HCT116 (cell line): ENCODE results near the gene SF1. TPM values are rescaled to one million over a fixed set of nuclear protein-coding genes. Genes with fewer than 3 reads are reported as not detected.
"Not testable (repeated sequence)": the region's sequence is repeated elsewhere in the genome, so short reads cannot be mapped to it uniquely, and the experiment has no call there.

Experiments used
- ATAC-seq: fragments of 200-7000 bp; cut with Tn5 transposase; 2 replicates; pipeline ENCODE4 v1.9.1; 2020; ENCODE audit warnings: mild to moderate bottlenecking, moderate library complexity
- BruUV-seq: library from RNA; stranded (reverse); fragments of 400-500 nt; replicated peaks from 2 replicates; lab custom pipeline; 2021; lab: Mats Ljungman, UMichigan
- CTCF ChIA-PET: fragments of 300-600 bp; sonication (Branson Sonifier 250); formaldehyde crosslinking; loops from one replicate; lab custom pipeline; 2021; ENCODE audit warnings: antibody characterized with exemption; lab: Charles Lee
- POLR2A ChIA-PET: fragments of 300-600, 350-600 bp; sonication (Branson Sonifier 250); formaldehyde crosslinking; loops from one replicate; lab custom pipeline; 2021; ENCODE audit warnings: antibody characterized with exemption; lab: Charles Lee
- RAD21 ChIA-PET, 2 experiments: fragments of 300-600 bp; sonication (Branson Sonifier 250); formaldehyde crosslinking; loops; one replicate each; lab custom pipeline; 2023; ENCODE audit warnings: low total read pairs in 2 of 2; ENCODE audit not compliant: uncharacterized antibody in 2 of 2, unreplicated experiment in 2 of 2, low non-redundant PET in 1 of 2; lab: Charles Lee
- DNase-seq: peaks from one replicate; pipeline ENCODE4 v3.0.0-alpha.2; 2010; ENCODE audit warnings: low read depth, low spot score
- H2AFZ ChIP-seq: fragments of 200-600 bp; shearing (Covaris generic), sonication (generic); 2 replicates; pipeline ENCODE4 v1.6.1; 2017; ENCODE audit warnings: low read depth, mixed run types, mixed read lengths, antibody characterized with exemption, low read length; ENCODE audit not compliant: poor library complexity, severe bottlenecking
- H3K27ac ChIP-seq: 2 replicates; pipeline ENCODE4 v1.5.1; 2012; ENCODE audit warnings: low read depth, low read length
- H3K27me3 ChIP-seq: fragments of 200-600 bp; sonication (generic); 2 replicates; pipeline ENCODE4 v1.6.1; 2016; ENCODE audit warnings: mixed run types, low read length, mixed read lengths; ENCODE audit not compliant: insufficient read depth
- H3K36me3 ChIP-seq, 2 experiments: fragments of 200-500 bp in 1 of 2; fragments of 200-600 bp in 1 of 2; sonication (Bioruptor generic) in 1 of 2; sonication (generic) in 1 of 2; 2 replicates each; pipeline versions ENCODE4 v1.5.1 to v1.6.1; 2014 to 2016; ENCODE audit warnings: low read length in 2 of 2, inconsistent platforms in 1 of 2, mixed read lengths in 1 of 2, mixed run types in 1 of 2; ENCODE audit not compliant: insufficient read depth in 2 of 2, control insufficient read depth in 1 of 2
- H3K4me1 ChIP-seq, 2 experiments: fragments of 200-600 bp in 1 of 2; sonication (generic) in 1 of 2; 2 replicates each; pipeline versions ENCODE4 v1.5.1 to v1.6.1; 2012 to 2017; ENCODE audit warnings: low read length in 2 of 2, inconsistent platforms in 1 of 2, mild to moderate bottlenecking in 1 of 2, mixed read lengths in 1 of 2, mixed run types in 1 of 2, moderate library complexity in 1 of 2; ENCODE audit not compliant: insufficient read depth in 2 of 2, control insufficient read depth in 1 of 2
- H3K4me2 ChIP-seq: fragments of 200-600 bp; sonication (generic); 2 replicates; pipeline ENCODE4 v1.6.1; 2017; ENCODE audit warnings: mixed run types, low read length, mixed read lengths
- H3K4me3 ChIP-seq, 2 experiments: fragments of 200-600 bp in 1 of 2; sonication (generic) in 1 of 2; replicated peaks in 1 of 2; 2 replicates each; pipeline ENCODE4 v1.5.1; 2011 to 2016; ENCODE audit warnings: low read length in 2 of 2, control low read depth in 1 of 2, low read depth in 1 of 2, mild to moderate bottlenecking in 1 of 2, mixed read lengths in 1 of 2, mixed run types in 1 of 2
- H3K79me2 ChIP-seq: fragments of 200-600 bp; sonication (generic); 2 replicates; pipeline ENCODE4 v1.6.1; 2017; ENCODE audit warnings: mild to moderate bottlenecking, mixed run types, low read length, moderate library complexity, mixed read lengths; ENCODE audit not compliant: insufficient read depth
- H3K9ac ChIP-seq: fragments of 200-600 bp; sonication (generic); 2 replicates; pipeline ENCODE4 v1.6.1; 2016; ENCODE audit warnings: low read length, mixed read lengths
- H3K9me2 ChIP-seq: fragments of 200-600 bp; sonication (generic), shearing (Covaris generic); 2 replicates; pipeline ENCODE4 v1.6.1; 2017; ENCODE audit warnings: mixed run types, mild to moderate bottlenecking, moderate library complexity; ENCODE audit not compliant: insufficient read depth
- H3K9me3 ChIP-seq, 2 experiments: fragments of 200-500 bp in 1 of 2; fragments of 200-600 bp in 1 of 2; sonication (Bioruptor generic) in 1 of 2; sonication (generic) in 1 of 2; 2 replicates each; pipeline ENCODE4 v1.6.1; 2014 to 2017; ENCODE audit warnings: low read length in 2 of 2, mixed read lengths in 2 of 2, inconsistent platforms in 1 of 2, low read depth in 1 of 2, mild to moderate bottlenecking in 1 of 2, mixed run types in 1 of 2, moderate library complexity in 1 of 2; ENCODE audit not compliant: control insufficient read depth in 1 of 2, insufficient read depth in 1 of 2
- H4K20me1 ChIP-seq: fragments of 200-600 bp; sonication (generic), shearing (Covaris generic); 2 replicates; pipeline ENCODE4 v1.6.1; 2017; ENCODE audit warnings: mixed run types, mild to moderate bottlenecking, moderate library complexity; ENCODE audit not compliant: insufficient read depth
- CEBPB ChIP-seq: IDR thresholded peaks from 2 replicates; pipeline ENCODE4 v1.6.1; 2012; ENCODE audit warnings: low read depth
- EGR1 ChIP-seq: IDR thresholded peaks from 2 replicates; pipeline ENCODE4 v1.6.1; 2012; ENCODE audit warnings: low read depth
- YY1 ChIP-seq: IDR thresholded peaks from 2 replicates; pipeline ENCODE4 v1.6.1; 2011; ENCODE audit warnings: low read length, low read depth, moderate library complexity, mild to moderate bottlenecking; ENCODE audit not compliant: insufficient replicate concordance; ENCODE audit errors: extremely low read depth
- intact Hi-C: fragments of 100-400 bp; cut with micrococcal nuclease; formaldehyde crosslinking; loops from 2 replicates; pipeline ENCODE4 v1.10.0; 2022
- total RNA-seq: library from RNA; stranded (reverse); gene quantifications from one replicate; pipeline ENCODE4 v1.2.1, GENCODE V29; 2021; ENCODE audit not compliant: unreplicated experiment
- TF ChIP-seq, protein P1 (sequence below): IDR thresholded peaks from 2 replicates; pipeline ENCODE4 v1.6.1; 2011; ENCODE audit warnings: mild to moderate bottlenecking, low read length, moderate library complexity; ENCODE audit not compliant: insufficient replicate concordance; ENCODE audit errors: extremely low read depth
- TF ChIP-seq, protein P2 (sequence below): IDR thresholded peaks from 2 replicates; pipeline ENCODE4 v1.6.1; 2012; ENCODE audit warnings: low read depth
- TF ChIP-seq, protein P3 (sequence below): IDR thresholded peaks from 2 replicates; pipeline ENCODE4 v1.6.1; 2012

Gene SF1
- total RNA-seq, 1 experiment from 2014 or later = 403 TPM

DNA sequence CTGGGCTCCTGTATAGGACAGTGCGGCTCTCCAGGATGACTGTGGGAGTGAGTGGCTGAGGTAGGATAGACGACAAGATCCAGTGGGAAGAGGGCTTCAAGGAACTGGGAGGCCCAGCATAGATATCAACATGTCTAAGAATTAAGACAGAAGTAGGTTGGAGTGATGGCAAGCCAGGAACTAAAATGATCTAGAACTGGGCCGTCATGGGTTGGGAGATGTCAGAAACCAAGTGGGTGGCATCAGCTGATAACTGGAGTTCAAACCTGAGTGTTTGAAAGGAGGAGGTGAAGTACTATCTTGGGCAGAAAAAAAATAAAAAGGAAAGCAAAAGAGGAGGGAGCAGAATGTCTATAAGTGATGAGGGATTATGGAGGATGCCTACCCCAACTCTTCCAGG lies 39.1 kb upstream of the SF1 start:
- Histone ChIP-seq H3K9me3 (no peaks in the 10 kb centered on the region), H3K9me2 (no peaks in the 10 kb centered on the region), H3K4me2 (no peak overlapping the region), H3K27me3 (no peaks in the 10 kb centered on the region), H4K20me1 (no peaks in the 10 kb centered on the region), H3K79me2 (no peaks in the 10 kb centered on the region), H3K4me1 (peaks cover 0 to 8% of the 10 kb centered on the region in 2 experiments; a peak in 2 of 4 replicates), H3K4me3 (no peak overlapping the region), H3K36me3 (no peaks in the 10 kb centered on the region), H3K27ac (no peak overlapping the region), H3K9ac (no peak overlapping the region), H2AFZ (no peak overlapping the region)
- ChIA-PET CTCF (no interaction called here), RAD21 (no interaction called here), POLR2A (no interaction called here)
- TF ChIP-seq YY1 (no peak), CEBPB (no peak), EGR1 (no peak)
- TF ChIP-seq, protein P1, sequence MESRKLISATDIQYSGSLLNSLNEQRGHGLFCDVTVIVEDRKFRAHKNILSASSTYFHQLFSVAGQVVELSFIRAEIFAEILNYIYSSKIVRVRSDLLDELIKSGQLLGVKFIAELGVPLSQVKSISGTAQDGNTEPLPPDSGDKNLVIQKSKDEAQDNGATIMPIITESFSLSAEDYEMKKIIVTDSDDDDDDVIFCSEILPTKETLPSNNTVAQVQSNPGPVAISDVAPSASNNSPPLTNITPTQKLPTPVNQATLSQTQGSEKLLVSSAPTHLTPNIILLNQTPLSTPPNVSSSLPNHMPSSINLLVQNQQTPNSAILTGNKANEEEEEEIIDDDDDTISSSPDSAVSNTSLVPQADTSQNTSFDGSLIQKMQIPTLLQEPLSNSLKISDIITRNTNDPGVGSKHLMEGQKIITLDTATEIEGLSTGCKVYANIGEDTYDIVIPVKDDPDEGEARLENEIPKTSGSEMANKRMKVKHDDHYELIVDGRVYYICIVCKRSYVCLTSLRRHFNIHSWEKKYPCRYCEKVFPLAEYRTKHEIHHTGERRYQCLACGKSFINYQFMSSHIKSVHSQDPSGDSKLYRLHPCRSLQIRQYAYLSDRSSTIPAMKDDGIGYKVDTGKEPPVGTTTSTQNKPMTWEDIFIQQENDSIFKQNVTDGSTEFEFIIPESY = no peak
- TF ChIP-seq, protein P2, sequence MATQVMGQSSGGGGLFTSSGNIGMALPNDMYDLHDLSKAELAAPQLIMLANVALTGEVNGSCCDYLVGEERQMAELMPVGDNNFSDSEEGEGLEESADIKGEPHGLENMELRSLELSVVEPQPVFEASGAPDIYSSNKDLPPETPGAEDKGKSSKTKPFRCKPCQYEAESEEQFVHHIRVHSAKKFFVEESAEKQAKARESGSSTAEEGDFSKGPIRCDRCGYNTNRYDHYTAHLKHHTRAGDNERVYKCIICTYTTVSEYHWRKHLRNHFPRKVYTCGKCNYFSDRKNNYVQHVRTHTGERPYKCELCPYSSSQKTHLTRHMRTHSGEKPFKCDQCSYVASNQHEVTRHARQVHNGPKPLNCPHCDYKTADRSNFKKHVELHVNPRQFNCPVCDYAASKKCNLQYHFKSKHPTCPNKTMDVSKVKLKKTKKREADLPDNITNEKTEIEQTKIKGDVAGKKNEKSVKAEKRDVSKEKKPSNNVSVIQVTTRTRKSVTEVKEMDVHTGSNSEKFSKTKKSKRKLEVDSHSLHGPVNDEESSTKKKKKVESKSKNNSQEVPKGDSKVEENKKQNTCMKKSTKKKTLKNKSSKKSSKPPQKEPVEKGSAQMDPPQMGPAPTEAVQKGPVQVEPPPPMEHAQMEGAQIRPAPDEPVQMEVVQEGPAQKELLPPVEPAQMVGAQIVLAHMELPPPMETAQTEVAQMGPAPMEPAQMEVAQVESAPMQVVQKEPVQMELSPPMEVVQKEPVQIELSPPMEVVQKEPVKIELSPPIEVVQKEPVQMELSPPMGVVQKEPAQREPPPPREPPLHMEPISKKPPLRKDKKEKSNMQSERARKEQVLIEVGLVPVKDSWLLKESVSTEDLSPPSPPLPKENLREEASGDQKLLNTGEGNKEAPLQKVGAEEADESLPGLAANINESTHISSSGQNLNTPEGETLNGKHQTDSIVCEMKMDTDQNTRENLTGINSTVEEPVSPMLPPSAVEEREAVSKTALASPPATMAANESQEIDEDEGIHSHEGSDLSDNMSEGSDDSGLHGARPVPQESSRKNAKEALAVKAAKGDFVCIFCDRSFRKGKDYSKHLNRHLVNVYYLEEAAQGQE = no peak
- TF ChIP-seq, protein P3, sequence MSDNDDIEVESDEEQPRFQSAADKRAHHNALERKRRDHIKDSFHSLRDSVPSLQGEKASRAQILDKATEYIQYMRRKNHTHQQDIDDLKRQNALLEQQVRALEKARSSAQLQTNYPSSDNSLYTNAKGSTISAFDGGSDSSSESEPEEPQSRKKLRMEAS = no peak
- intact Hi-C loops = no loop called here
- ATAC-seq (no peak), DNase-seq (no peak)
- no TSS peak for BruUV-seq

DNA sequence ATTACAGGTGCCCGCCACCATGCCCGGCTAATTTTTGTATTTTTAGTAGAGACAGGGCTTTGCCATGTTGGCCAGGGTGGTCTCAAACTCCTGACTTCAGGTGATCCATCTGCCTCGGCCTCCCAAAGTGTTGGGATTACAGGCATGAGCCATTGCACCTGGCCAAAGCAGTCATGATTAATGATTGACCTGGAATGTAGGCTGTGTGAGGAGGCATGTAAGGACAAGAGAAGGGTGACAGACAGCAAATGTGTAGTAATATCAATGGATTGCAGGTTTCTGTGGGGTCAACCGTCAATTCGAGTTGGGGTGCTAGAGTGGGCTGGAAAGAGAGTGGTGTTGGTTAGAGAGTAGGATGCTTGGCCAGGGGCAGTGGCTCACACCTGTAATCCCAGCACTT lies 37.1 kb upstream of the SF1 start:
- POLR2A ChIA-PET = interaction anchor here (1.1 kb wide), 1 partner anchor 11 kb away, joined by 3 read pairs; no protein-coding TSS in a partner anchor
- H3K9me3 ChIP-seq, H3K9me2 ChIP-seq, intact Hi-C loops, H3K9ac ChIP-seq, H4K20me1 ChIP-seq, BruUV-seq, H3K4me3 ChIP-seq, H3K79me2 ChIP-seq, H2AFZ ChIP-seq, H3K36me3 ChIP-seq, ATAC-seq, H3K27ac ChIP-seq, RAD21 ChIA-PET, H3K27me3 ChIP-seq, DNase-seq, H3K4me2 ChIP-seq: not testable (repeated sequence)
- peaks cover 0 to 13% of the 10 kb centered on the region in 2 experiments; a peak in 2 of 4 replicates for H3K4me1 ChIP-seq
- CTCF ChIA-PET = interaction anchor here (0.7 kb wide), 1 partner anchor 29 kb away, joined by 3 read pairs; no protein-coding TSS in a partner anchor
